Measurements from ENCODE around the gene RPN1. TPM values are rescaled to one million over a fixed set of nuclear protein-coding genes. Genes with fewer than 3 reads are reported as not detected.
"Not testable (repeated sequence)": the region's sequence is repeated elsewhere in the genome, so short reads cannot be mapped to it uniquely, and the experiment has no call there.

Gene RPN1
- total RNA-seq: 100 to 1,000 TPM; 155 to 179 TPM

GRCh38 chr3:128650096-128651050, at the start of gene RPN1:
TSS of gene RPN1 (minus strand) at chr3:128650818. CDS start at chr3:128650800, 18 bp downstream.
- H3K9me3 Mint-ChIP-seq: no peaks in the 10 kb centered on the region
- no peaks in the 10 kb centered on the region for H3K27me3 Mint-ChIP-seq (ENCODE audit: low read depth)
- H3K4me3 Mint-ChIP-seq: peak within 1 kb of the TSS; percentile 89 to 93
- peak within 1 kb of the TSS; percentile 98 for H3K27ac Mint-ChIP-seq
- DNase-seq (peak; percentile 96 to 97), ATAC-seq (replicated peaks in 1 of 2) (peak; percentile 96)
- peaks cover 0 to 5% of the 10 kb centered on the region in 2 donors for H3K36me3 Mint-ChIP-seq (ENCODE audit: insufficient read depth in 2 of 2)
- H3K4me1 Mint-ChIP-seq (ENCODE audit: low read depth): peaks cover 44% of the 10 kb centered on the region

- DNase-seq (peak; percentile 21 to 28), ATAC-seq (replicated peaks in 1 of 2) (peak; percentile 71 to 76)
- H3K27me3 Mint-ChIP-seq (ENCODE audit: low read depth): no peaks in the 10 kb centered on the region
- no peak overlapping the region for H3K27ac Mint-ChIP-seq
- no peaks in the 10 kb centered on the region for H3K9me3 Mint-ChIP-seq
- no peaks in the 10 kb centered on the region for H3K4me1 Mint-ChIP-seq (ENCODE audit: low read depth)
- peak overlapping the region; percentile 77 to 81 for H3K4me3 Mint-ChIP-seq
- H3K36me3 Mint-ChIP-seq (ENCODE audit: insufficient read depth in 2 of 2): no peaks in the 10 kb centered on the region
These were observed 47.8 kb upstream of the RPN1 start for GRCh38 chr3:128698211-128699047.

GRCh38 chr3:128697341-128697740, 46.7 kb upstream of the RPN1 start:
- peak overlapping the region in 1 of 2 donors; percentile 37 for H3K4me3 Mint-ChIP-seq
- H3K36me3 Mint-ChIP-seq (ENCODE audit: insufficient read depth in 2 of 2): no peaks in the 10 kb centered on the region
- H3K27ac Mint-ChIP-seq: no peak overlapping the region
- DNase-seq (no peak), ATAC-seq (replicated peaks in 1 of 2) (no peak)
- H3K9me3 Mint-ChIP-seq: no peaks in the 10 kb centered on the region
- no peaks in the 10 kb centered on the region for H3K4me1 Mint-ChIP-seq (ENCODE audit: low read depth)
- H3K27me3 Mint-ChIP-seq (ENCODE audit: low read depth): no peaks in the 10 kb centered on the region

GRCh38 chr3:128693696-128694095, 43.1 kb upstream of the RPN1 start:
- ATAC-seq (replicated peaks in 1 of 2) (no peak), DNase-seq (no peak)
- peaks cover 5% of the 10 kb centered on the region for H3K4me1 Mint-ChIP-seq (ENCODE audit: low read depth)
- no peak overlapping the region for H3K4me3 Mint-ChIP-seq
- no peaks in the 10 kb centered on the region for H3K36me3 Mint-ChIP-seq (ENCODE audit: insufficient read depth in 2 of 2)
- no peak overlapping the region for H3K27ac Mint-ChIP-seq
- no peaks in the 10 kb centered on the region for H3K9me3 Mint-ChIP-seq
- H3K27me3 Mint-ChIP-seq (ENCODE audit: low read depth): no peaks in the 10 kb centered on the region

- H3K36me3 Mint-ChIP-seq (ENCODE audit: insufficient read depth in 2 of 2): no peaks in the 10 kb centered on the region
- no peaks in the 10 kb centered on the region for H3K27me3 Mint-ChIP-seq (ENCODE audit: low read depth)
- no peak overlapping the region for H3K27ac Mint-ChIP-seq
- no peak overlapping the region for H3K4me3 Mint-ChIP-seq
- peaks cover 14% of the 10 kb centered on the region for H3K4me1 Mint-ChIP-seq (ENCODE audit: low read depth)
- ATAC-seq (replicated peaks in 1 of 2): no peak
- no peaks in the 10 kb centered on the region for H3K9me3 Mint-ChIP-seq
- DNase-seq: no peak
These were observed 38.4 kb upstream of the RPN1 start for GRCh38 chr3:128689060-128689459.

GRCh38 chr3:128686465-128686864, 35.8 kb upstream of the RPN1 start:
- no peaks in the 10 kb centered on the region for H3K9me3 Mint-ChIP-seq
- no peak for DNase-seq

GRCh38 chr3:128684986-128685726, 34.5 kb upstream of the RPN1 start:
- no peaks in the 10 kb centered on the region for H3K9me3 Mint-ChIP-seq
- H3K27ac Mint-ChIP-seq: no peak overlapping the region
- H3K36me3 Mint-ChIP-seq (ENCODE audit: insufficient read depth in 2 of 2): peaks cover 2% of the 10 kb centered on the region in 2 donors
- H3K27me3 Mint-ChIP-seq (ENCODE audit: low read depth): no peaks in the 10 kb centered on the region
- no peak overlapping the region for H3K4me3 Mint-ChIP-seq
- ATAC-seq (replicated peaks in 1 of 2) (no peak), DNase-seq (no peak)
- peaks cover 31% of the 10 kb centered on the region for H3K4me1 Mint-ChIP-seq (ENCODE audit: low read depth)

More at GRCh38 chr3:128686465-128686864, 35.8 kb upstream of the RPN1 start:
- Mint-ChIP-seq H3K36me3 (ENCODE audit: insufficient read depth in 2 of 2) (peaks cover 0 to under 1% of the 10 kb centered on the region in 2 donors), H3K4me1 (ENCODE audit: low read depth) (peaks cover 22% of the 10 kb centered on the region), H3K27me3 (ENCODE audit: low read depth) (no peaks in the 10 kb centered on the region), H3K4me3 (no peak overlapping the region), H3K27ac (no peak overlapping the region)
- ATAC-seq (replicated peaks in 1 of 2): no peak

GRCh38 chr3:128683957-128684356, 33.3 kb upstream of the RPN1 start:
- no peak overlapping the region for H3K27ac Mint-ChIP-seq
- no peak for ATAC-seq (replicated peaks in 1 of 2)

GRCh38 chr3:128681369-128681829, 30.8 kb upstream of the RPN1 start:
- H3K9me3 Mint-ChIP-seq: no peaks in the 10 kb centered on the region
- no peak for DNase-seq
- peak overlapping the region; percentile 93 for H3K27ac Mint-ChIP-seq
- ATAC-seq (replicated peaks in 1 of 2): no peak
- peaks cover 38% of the 10 kb centered on the region for H3K4me1 Mint-ChIP-seq (ENCODE audit: low read depth)
- peak overlapping the region; percentile 93 to 96 for H3K4me3 Mint-ChIP-seq
- H3K36me3 Mint-ChIP-seq (ENCODE audit: insufficient read depth in 2 of 2): peaks cover 2% of the 10 kb centered on the region in 2 donors
- no peaks in the 10 kb centered on the region for H3K27me3 Mint-ChIP-seq (ENCODE audit: low read depth)

More at GRCh38 chr3:128683957-128684356, 33.3 kb upstream of the RPN1 start:
- Mint-ChIP-seq H3K4me3 (no peak overlapping the region), H3K9me3 (no peaks in the 10 kb centered on the region), H3K27me3 (ENCODE audit: low read depth) (no peaks in the 10 kb centered on the region), H3K36me3 (ENCODE audit: insufficient read depth in 2 of 2) (peaks cover 2% of the 10 kb centered on the region in 2 donors), H3K4me1 (ENCODE audit: low read depth) (peaks cover 39% of the 10 kb centered on the region)
- DNase-seq: no peak

GRCh38 chr3:128680603-128681368, 30.2 kb upstream of the RPN1 start:
- peaks cover 38% of the 10 kb centered on the region for H3K4me1 Mint-ChIP-seq (ENCODE audit: low read depth)
- H3K4me3 Mint-ChIP-seq: peak overlapping the region; percentile 93 to 96
- peak overlapping the region; percentile 93 for H3K27ac Mint-ChIP-seq
- peaks cover 2% of the 10 kb centered on the region in 2 donors for H3K36me3 Mint-ChIP-seq (ENCODE audit: insufficient read depth in 2 of 2)
- no peaks in the 10 kb centered on the region for H3K27me3 Mint-ChIP-seq (ENCODE audit: low read depth)
- H3K9me3 Mint-ChIP-seq: no peaks in the 10 kb centered on the region
- DNase-seq (peak; percentile 97 to 98), ATAC-seq (replicated peaks in 1 of 2) (peak; percentile 97)

- H3K4me1 Mint-ChIP-seq (ENCODE audit: low read depth): peaks cover 40% of the 10 kb centered on the region
- DNase-seq (no peak), ATAC-seq (replicated peaks in 1 of 2) (no peak)
- H3K27me3 Mint-ChIP-seq (ENCODE audit: low read depth): no peaks in the 10 kb centered on the region
- peaks cover 2% of the 10 kb centered on the region in 2 donors for H3K36me3 Mint-ChIP-seq (ENCODE audit: insufficient read depth in 2 of 2)
- H3K9me3 Mint-ChIP-seq: no peaks in the 10 kb centered on the region
- peak overlapping the region; percentile 93 to 96 for H3K4me3 Mint-ChIP-seq
- H3K27ac Mint-ChIP-seq: peak overlapping the region; percentile 68
These were observed 28.7 kb upstream of the RPN1 start for GRCh38 chr3:128679338-128679737.

- H3K4me3 Mint-ChIP-seq; H3K27me3 Mint-ChIP-seq (ENCODE audit: low read depth); H3K36me3 Mint-ChIP-seq (ENCODE audit: insufficient read depth in 2 of 2); H3K9me3 Mint-ChIP-seq; DNase-seq; ATAC-seq (replicated peaks in 1 of 2): not testable (repeated sequence)
- H3K4me1 Mint-ChIP-seq (ENCODE audit: low read depth): peaks cover 32% of the 10 kb centered on the region
- peak overlapping the region; percentile 72 for H3K27ac Mint-ChIP-seq
These were observed 25.2 kb upstream of the RPN1 start for GRCh38 chr3:128675802-128676201.
